MM.1S (cell line): ENCODE data around the gene RNF208.

ENCODE experiments used
- CTCF ChIP-seq: fragments of 300-600 bp; sonication (generic); IDR thresholded peaks from 2 replicates; pipeline ENCODE4 v1.5.1; 2016; ENCODE audit warnings: antibody characterized with exemption, low read length, mixed read lengths
- EZH2 ChIP-seq: fragments of 300-600 bp; sonication (generic); optimal IDR thresholded peaks from 2 replicates; pipeline ENCODE3; 2017; ENCODE audit warnings: low read depth, mild to moderate bottlenecking, antibody characterized with exemption, low read length, mixed read lengths
- EZH2phosphoT487 ChIP-seq: fragments of 300-600 bp; sonication (generic); IDR thresholded peaks from 2 replicates; pipeline ENCODE4 v1.6.1; 2018; ENCODE audit warnings: antibody characterized with exemption, low read length

- TF ChIP-seq CTCF (no peak), EZH2phosphoT487 (no peak), EZH2 (no peak)
These were observed 29.6 kb upstream of the RNF208 start for GRCh38 chr9:137251490-137252268.
